Right atrium auricular region (tissue), 2 donors: ENCODE measurements around the gene VWA8. TPM values are rescaled to one million over a fixed set of nuclear protein-coding genes. Genes with fewer than 3 reads are reported as not detected.

Experiments used
- DNase-seq: peaks from one replicate; pipeline ENCODE4 v3.0.0-alpha.2; 2019; ENCODE audit warnings: low spot score
- H3K27ac ChIP-seq, 2 donors: fragments of 200-600 bp; sonication (generic); 1 replicate in 1 of 2; 2 replicates in 1 of 2; pipeline ENCODE4 v1.5.1; 2016 to 2019
- H3K27me3 ChIP-seq, 2 donors: fragments of 200-600 bp; sonication (generic); one replicate each; pipeline versions ENCODE4 v1.5.1 to v1.6.0; 2017 to 2019
- H3K36me3 ChIP-seq: fragments of 200-600 bp; sonication (generic); one replicate; pipeline ENCODE4 v1.5.1; 2016
- H3K4me1 ChIP-seq, 2 donors: fragments of 200-600 bp; sonication (generic); one replicate each; pipeline versions ENCODE4 v1.5.1 to v1.6.0; 2017 to 2019
- H3K4me3 ChIP-seq, 2 donors: fragments of 200-600 bp; sonication (generic); 1 replicate in 1 of 2; 2 replicates in 1 of 2; pipeline ENCODE4 v1.5.1; 2017 to 2019; ENCODE audit warnings: mild to moderate bottlenecking in 1 of 2, moderate library complexity in 1 of 2
- H3K9me3 ChIP-seq, 2 donors: fragments of 200-600 bp; sonication (generic); one replicate each; pipeline ENCODE4 v1.5.1; 2019
- CTCF ChIP-seq, 2 donors: fragments of 200-600 bp; sonication (generic); IDR thresholded peaks; one replicate each; pipeline ENCODE4 v1.5.1; 2019; ENCODE audit warnings: antibody characterized with exemption in 2 of 2
- microRNA-seq, 2 donors: library from miRNA; unstranded; fragments of <30 nt; microRNA quantifications; one replicate each; pipeline ENCODE4, GENCODE V29; 2016 to 2017; ENCODE audit warnings: borderline number of aligned reads in 2 of 2, borderline replicate concordance in 1 of 2
- total RNA-seq, 2 donors: library from RNA; depleted of rRNA; stranded (reverse); fragments of >200 nt; gene quantifications; one replicate each; pipeline ENCODE4 v1.1.0, GENCODE V29; 2016

The VWA8 gene
- total RNA-seq, 2 donors from 2014 or later: 25.9 to 32.8 TPM

GRCh38 chr13:41528021-41528420 lies 432.9 kb downstream of the VWA8 start:
- H3K36me3 ChIP-seq: no peaks in the 10 kb centered on the region
- no peaks in the 10 kb centered on the region for H3K27me3 ChIP-seq
- no peak overlapping the region for H3K27ac ChIP-seq
- no peak overlapping the region for H3K4me3 ChIP-seq
- no peaks in the 10 kb centered on the region for H3K4me1 ChIP-seq
- H3K9me3 ChIP-seq: no peaks in the 10 kb centered on the region
- peak; percentile 54 for DNase-seq
- no peak for TF ChIP-seq CTCF (IDR thresholded peaks at IDR 0.05)

GRCh38 chr13:41520660-41521630 lies 440.0 kb downstream of the VWA8 start:
- H3K27ac ChIP-seq: no peak overlapping the region
- H3K9me3 ChIP-seq: no peaks in the 10 kb centered on the region
- no peak for TF ChIP-seq CTCF (IDR thresholded peaks at IDR 0.05)
- DNase-seq: peak; percentile 51
- no peak overlapping the region for H3K4me3 ChIP-seq
- no peaks in the 10 kb centered on the region for H3K36me3 ChIP-seq
- no peaks in the 10 kb centered on the region for H3K27me3 ChIP-seq
- H3K4me1 ChIP-seq: no peaks in the 10 kb centered on the region

GRCh38 chr13:41520016-41520659 lies 440.8 kb downstream of the VWA8 start:
- no peaks in the 10 kb centered on the region for H3K9me3 ChIP-seq
- H3K4me1 ChIP-seq: no peaks in the 10 kb centered on the region
- H3K4me3 ChIP-seq: no peak overlapping the region
- no peak for TF ChIP-seq CTCF (IDR thresholded peaks at IDR 0.05)
- H3K36me3 ChIP-seq: no peaks in the 10 kb centered on the region
- no peaks in the 10 kb centered on the region for H3K27me3 ChIP-seq
- H3K27ac ChIP-seq: no peak overlapping the region
- DNase-seq: peak; percentile 58

Small RNA genes lying within 50 kb of the gene (microRNA-seq; reads per million reads assigned to microRNA genes)
- 0 reads per million in 2 donors for gene MIR5006

Other genes with a start within 250 kb of the VWA8 start
- 1 to 10 TPM; 4.1 to 6.6 TPM for gene DGKH, start 87.5 kb upstream of the VWA8 start, total RNA-seq